Neural cell (in vitro differentiated cells): Measurements from ENCODE around the gene TSPAN9.

ENCODE experiments used
- CTCF ChIP-seq: fragments of 450-650 bp; IDR thresholded peaks from 2 replicates; pipeline ENCODE4 v1.5.1; 2014; ENCODE audit warnings: antibody characterized with exemption, mild to moderate bottlenecking, moderate library complexity; ENCODE audit not compliant: poor library complexity, severe bottlenecking
- EP300 ChIP-seq: fragments of 450-650 bp; conservative IDR thresholded peaks from 2 replicates; pipeline ENCODE4 v1.6.1; 2014; ENCODE audit warnings: antibody characterized with exemption, mild to moderate bottlenecking, moderate library complexity; ENCODE audit not compliant: poor library complexity, severe bottlenecking
- RAD21 ChIP-seq: fragments of 450-650 bp; conservative IDR thresholded peaks from 2 replicates; pipeline ENCODE4 v1.6.1; 2014; ENCODE audit warnings: antibody characterized with exemption, mild to moderate bottlenecking, moderate library complexity
- TAF1 ChIP-seq: IDR thresholded peaks from 2 replicates; pipeline ENCODE4 v1.6.1; 2012; ENCODE audit warnings: low read depth
- TF ChIP-seq, protein P1 (sequence below): IDR thresholded peaks from 2 replicates; pipeline ENCODE4 v1.6.1; 2012; ENCODE audit warnings: borderline replicate concordance

DNA sequence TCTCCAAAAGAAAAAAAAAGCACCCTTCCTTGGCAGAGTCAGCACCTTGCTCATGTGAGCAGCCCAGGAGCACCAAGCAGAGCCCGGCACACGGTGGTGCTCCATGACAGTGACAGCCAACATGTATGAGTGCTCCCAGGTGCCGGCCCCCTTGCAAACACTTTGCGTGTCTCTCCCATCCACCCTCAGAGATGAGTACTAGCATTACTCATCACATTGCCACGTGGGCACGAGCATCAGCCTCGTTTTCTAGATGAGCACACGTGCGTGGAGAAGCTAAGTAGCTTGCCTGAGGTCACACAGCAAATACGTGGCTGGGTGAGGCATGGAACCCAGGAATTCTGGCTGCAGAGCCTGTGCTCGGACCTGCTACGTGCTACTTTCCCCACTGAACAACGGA lies 235.9 kb downstream of the TSPAN9 start:
- no peak for TF ChIP-seq CTCF
- TF ChIP-seq TAF1, result no peak
- TF ChIP-seq, protein P1, sequence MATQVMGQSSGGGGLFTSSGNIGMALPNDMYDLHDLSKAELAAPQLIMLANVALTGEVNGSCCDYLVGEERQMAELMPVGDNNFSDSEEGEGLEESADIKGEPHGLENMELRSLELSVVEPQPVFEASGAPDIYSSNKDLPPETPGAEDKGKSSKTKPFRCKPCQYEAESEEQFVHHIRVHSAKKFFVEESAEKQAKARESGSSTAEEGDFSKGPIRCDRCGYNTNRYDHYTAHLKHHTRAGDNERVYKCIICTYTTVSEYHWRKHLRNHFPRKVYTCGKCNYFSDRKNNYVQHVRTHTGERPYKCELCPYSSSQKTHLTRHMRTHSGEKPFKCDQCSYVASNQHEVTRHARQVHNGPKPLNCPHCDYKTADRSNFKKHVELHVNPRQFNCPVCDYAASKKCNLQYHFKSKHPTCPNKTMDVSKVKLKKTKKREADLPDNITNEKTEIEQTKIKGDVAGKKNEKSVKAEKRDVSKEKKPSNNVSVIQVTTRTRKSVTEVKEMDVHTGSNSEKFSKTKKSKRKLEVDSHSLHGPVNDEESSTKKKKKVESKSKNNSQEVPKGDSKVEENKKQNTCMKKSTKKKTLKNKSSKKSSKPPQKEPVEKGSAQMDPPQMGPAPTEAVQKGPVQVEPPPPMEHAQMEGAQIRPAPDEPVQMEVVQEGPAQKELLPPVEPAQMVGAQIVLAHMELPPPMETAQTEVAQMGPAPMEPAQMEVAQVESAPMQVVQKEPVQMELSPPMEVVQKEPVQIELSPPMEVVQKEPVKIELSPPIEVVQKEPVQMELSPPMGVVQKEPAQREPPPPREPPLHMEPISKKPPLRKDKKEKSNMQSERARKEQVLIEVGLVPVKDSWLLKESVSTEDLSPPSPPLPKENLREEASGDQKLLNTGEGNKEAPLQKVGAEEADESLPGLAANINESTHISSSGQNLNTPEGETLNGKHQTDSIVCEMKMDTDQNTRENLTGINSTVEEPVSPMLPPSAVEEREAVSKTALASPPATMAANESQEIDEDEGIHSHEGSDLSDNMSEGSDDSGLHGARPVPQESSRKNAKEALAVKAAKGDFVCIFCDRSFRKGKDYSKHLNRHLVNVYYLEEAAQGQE, result no peak
- TF ChIP-seq RAD21, result no peak
- TF ChIP-seq EP300, result no peak
